Pancreas (tissue), 10 donors: Measurements from ENCODE around the gene HINT2. TPM values are rescaled to one million over a fixed set of nuclear protein-coding genes. Genes with fewer than 3 reads are reported as not detected.
A peak's percentile ranks its signal among the peaks of the same experiment; 100 is the strongest.

Source experiments
- ATAC-seq, 4 donors: fragments of 200-7000 bp; cut with Tn5 transposase; one replicate each; pipeline versions ENCODE4 v1.8.0 to v1.9.1; 2020; ENCODE audit warnings: mild to moderate bottlenecking in 4 of 4, moderate library complexity in 4 of 4
- DNase-seq, 6 donors: peaks; one replicate each; pipeline ENCODE4 v3.0.0-alpha.2; 2020
- FAIRE-seq: peaks from 2 replicates; lab custom pipeline; 2012; peaks lifted over from hg19 to GRCh38; lab: Jason Lieb, UNC
- H3K27ac ChIP-seq, 4 donors: fragments of 200-600 bp; sonication (generic); 1 replicate in 3 of 4; 2 replicates in 1 of 4; pipeline versions ENCODE4 v1.5.0 to v1.8.0; 2020
- H3K27me3 ChIP-seq, 4 donors: fragments of 200-600 bp; one replicate each; pipeline ENCODE4 v1.8.0; 2021
- H3K36me3 ChIP-seq, 3 donors: fragments of 200-600 bp; sonication (generic) in 1 of 3; one replicate each; pipeline versions ENCODE4 v1.5.0 to v1.8.0; 2020 to 2021
- H3K4me1 ChIP-seq, 3 donors: fragments of 200-600 bp; one replicate each; pipeline ENCODE4 v1.8.0; 2021
- H3K4me3 ChIP-seq, 4 donors: fragments of 200-600 bp; sonication (generic) in 2 of 4; one replicate each; pipeline versions ENCODE4 v1.5.0 to v1.8.0; 2020 to 2021
- H3K9me3 ChIP-seq, 4 donors: fragments of 200-600 bp; one replicate each; pipeline ENCODE4 v1.8.0; 2021
- CTCF ChIP-seq, 4 donors: fragments of 200-600 bp; sonication (generic) in 3 of 4; IDR thresholded peaks; one replicate each; pipeline versions ENCODE4 v1.5.0 to v1.8.0; 2021; ENCODE audit warnings: antibody characterized with exemption in 4 of 4
- WGBS, 2 donors: extraction: QIAGEN DNeasy Blood & Tissue Kit; methylation state at CpG; one replicate each; pipeline ENCODE4 v1.1.7; 2013; 5-methylcytosine and 5-hydroxymethylcytosine counted together
- intact Hi-C, 3 donors: fragments of 100-400 bp; cut with DNase I; formaldehyde crosslinking; loops; one replicate each; pipeline versions ENCODE4 v1.11.1 to v1.14.2; 2022
- polyA plus RNA-seq, 2 donors: library from polyadenylated mRNA; stranded (reverse); fragments of 200-250 nt; gene quantifications; one replicate each; pipeline ENCODE4 v1.2.3, GENCODE V29; 2013
- total RNA-seq, 6 donors: library from RNA; stranded (reverse); fragmentation: NEBNext Ultra II Directional in 4 of 6; extraction: Animal tissue kit (Norgen Biotek cat#: 25700) in 4 of 6; gene quantifications; one replicate each; pipeline versions ENCODE4 v1.2.1 to v1.2.4, GENCODE V29; 2021 to 2023
- donor health status: healthy with polysubstance abuse.
- donor health status: DM: no; HTN: no; CAD: no; lungs with moderate emphysema.
- donor health status: DM: no; HTN: no; CAD: no.
- donor health status: control.
- donor health status: control.
- donor health status: Bipolar disorder and iron deficiency.
- donor health status: DM: yes; HTN: yes; CAD: no.
- donor health status: DM: no; HTN: no; CAD: no.
- donor health status: DM: no; HTN: no; CAD: no.
- donor health status: DM: yes; HTN: yes; CAD: no.

Gene HINT2
- total and polyA plus RNA-seq, 8 donors = 20.6 to 64.2 (median 34.0) TPM

DNA sequence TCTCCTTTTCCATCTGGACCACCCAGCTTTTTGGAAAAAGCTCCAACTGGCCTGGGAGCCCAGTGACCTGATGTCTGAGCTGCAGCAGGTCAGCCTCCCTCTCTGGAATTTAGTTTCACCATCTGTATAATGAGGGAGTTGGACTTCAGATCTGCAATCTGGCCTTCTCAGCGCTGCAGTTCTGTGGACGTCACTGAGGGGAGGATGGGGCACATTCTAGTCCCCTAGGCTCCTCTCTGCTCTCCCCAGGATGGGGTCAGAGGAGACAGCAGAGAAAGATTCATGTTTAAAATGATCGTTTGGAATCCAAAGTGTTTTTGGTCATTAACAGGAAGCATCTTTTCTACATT is 45.1 kb upstream of the HINT2 start:
- 33 to 37% methylated on average over 3 of the region's 3 CpGs for WGBS, 2 donors
- H3K27ac ChIP-seq = no peak overlapping the region
- H3K4me1 ChIP-seq = no peaks in the 10 kb centered on the region
- H3K4me3 ChIP-seq = no peak overlapping the region
- H3K36me3 ChIP-seq = no peaks in the 10 kb centered on the region
- intact Hi-C loops = no loop called here
- no peaks in the 10 kb centered on the region for H3K9me3 ChIP-seq
- ATAC-seq (peak in 2 of 4 donors; percentile 10 to 28), DNase-seq (no peak), FAIRE-seq (no peak)
- H3K27me3 ChIP-seq = no peaks in the 10 kb centered on the region
- no peak for TF ChIP-seq CTCF (IDR thresholded peaks at IDR 0.05)

GRCh38 chr9:35859310-35859989 is 44.6 kb upstream of the HINT2 start:
- WGBS, 2 donors = 45 to 46% methylated on average over 16 of the region's 16 CpGs
- FAIRE-seq (no peak), DNase-seq (no peak), ATAC-seq (peak in 3 of 4 donors; percentile 26 to 56 (median 53))
- H3K36me3 ChIP-seq = no peaks in the 10 kb centered on the region
- H3K4me3 ChIP-seq = no peak overlapping the region
- TF ChIP-seq CTCF (IDR thresholded peaks at IDR 0.05) = no peak
- no peaks in the 10 kb centered on the region for H3K27me3 ChIP-seq
- no peaks in the 10 kb centered on the region for H3K4me1 ChIP-seq
- no peak overlapping the region for H3K27ac ChIP-seq
- no peaks in the 10 kb centered on the region for H3K9me3 ChIP-seq
- intact Hi-C loops = no loop called here

DNA sequence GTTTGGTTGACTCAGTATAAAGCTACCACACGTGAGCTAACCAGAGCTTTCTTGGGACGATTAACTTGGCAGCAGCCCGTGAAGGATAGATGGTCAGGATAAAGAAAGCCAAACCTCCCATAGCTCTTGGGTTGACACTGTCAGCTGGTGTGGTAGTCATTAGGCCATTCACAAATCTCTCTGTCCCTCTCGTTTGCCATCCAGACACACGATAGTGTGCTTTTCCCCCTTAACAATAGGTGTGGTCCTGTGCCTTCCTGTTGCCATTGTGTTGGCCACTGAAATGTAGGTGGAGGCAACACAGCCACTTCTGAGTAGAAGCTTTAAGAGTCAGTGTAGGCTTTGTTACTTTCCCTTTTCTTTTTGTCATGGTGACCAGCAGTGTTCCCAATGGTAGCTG is 43.6 kb upstream of the HINT2 start:
- whole genome bisulfite sequencing, 2 donors = 43 to 49% methylated on average over 5 of the region's 5 CpGs
- intact Hi-C loops = no loop called here
- no peaks in the 10 kb centered on the region for H3K36me3 ChIP-seq
- no peak overlapping the region for H3K4me3 ChIP-seq
- FAIRE-seq = no peak
- no peak for ATAC-seq
- no peak for TF ChIP-seq CTCF (IDR thresholded peaks at IDR 0.05)
- H3K27me3 ChIP-seq = no peaks in the 10 kb centered on the region
- no peaks in the 10 kb centered on the region for H3K9me3 ChIP-seq
- H3K4me1 ChIP-seq = no peaks in the 10 kb centered on the region
- H3K27ac ChIP-seq = no peak overlapping the region
- no peak for DNase-seq

DNA sequence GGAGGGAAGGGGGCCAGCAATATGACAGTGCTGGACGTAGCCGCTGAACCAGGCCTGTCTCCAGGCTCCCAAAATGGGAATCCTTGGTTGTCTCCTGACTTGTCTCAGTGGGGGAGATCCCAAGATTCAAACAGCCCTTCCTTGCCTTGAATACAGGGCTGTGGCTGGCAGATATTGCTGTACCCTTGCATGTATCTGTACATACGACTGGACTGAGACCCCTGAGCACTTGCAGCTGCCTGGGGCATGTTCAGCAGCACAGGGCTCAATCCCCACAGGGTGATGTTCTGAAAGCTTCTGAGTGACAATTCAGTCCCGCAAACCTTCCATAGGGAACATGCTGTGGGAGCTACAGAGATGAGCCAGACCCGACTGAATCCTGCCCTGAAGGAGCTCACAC is 42.0 kb upstream of the HINT2 start:
- Histone ChIP-seq H3K27me3 (no peaks in the 10 kb centered on the region), H3K9me3 (no peaks in the 10 kb centered on the region), H3K27ac (no peak overlapping the region), H3K4me3 (no peak overlapping the region), H3K36me3 (no peaks in the 10 kb centered on the region), H3K4me1 (no peaks in the 10 kb centered on the region)
- 77 to 87% methylated on average over 5 of the region's 5 CpGs for WGBS, 2 donors
- intact Hi-C loops = no loop called here
- FAIRE-seq = no peak
- no peak for DNase-seq
- no peak for ATAC-seq
- TF ChIP-seq CTCF (IDR thresholded peaks at IDR 0.05) = no peak

DNA sequence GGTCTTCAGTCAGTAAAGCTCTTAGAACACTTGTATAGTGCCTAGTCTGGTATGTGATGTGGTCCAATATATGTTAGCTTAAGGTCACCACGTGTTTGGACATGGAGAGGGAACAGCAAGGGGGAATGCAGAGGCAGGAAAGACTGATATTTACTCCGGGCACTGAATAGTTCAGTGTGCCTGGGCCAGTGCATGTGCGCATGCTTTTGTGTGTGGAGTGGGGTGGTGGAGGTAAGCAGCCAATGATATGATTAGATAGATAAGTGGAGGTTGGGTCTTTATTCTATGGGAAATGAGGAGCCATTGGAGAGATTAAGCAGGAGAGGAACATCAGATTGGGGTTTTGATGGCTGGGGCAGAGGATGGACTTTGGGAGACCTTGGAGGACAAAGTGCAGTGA is 41.4 kb upstream of the HINT2 start:
- Histone ChIP-seq H3K4me3 (no peak overlapping the region), H3K9me3 (no peaks in the 10 kb centered on the region), H3K4me1 (no peaks in the 10 kb centered on the region), H3K27ac (no peak overlapping the region), H3K36me3 (no peaks in the 10 kb centered on the region), H3K27me3 (no peaks in the 10 kb centered on the region)
- 62 to 69% methylated on average over 3 of the region's 3 CpGs for WGBS, 2 donors
- DNase-seq (no peak), ATAC-seq (no peak), FAIRE-seq (no peak)
- TF ChIP-seq CTCF (IDR thresholded peaks at IDR 0.05) = no peak
- intact Hi-C loops = no loop called here
